Ascending aorta (tissue), 2 donors: ENCODE data around the gene BCDIN3D. TPM values are rescaled to one million over a fixed set of nuclear protein-coding genes. Genes with fewer than 3 reads are reported as not detected.

Experiments
- DNase-seq, 2 donors: peaks; one replicate each; pipeline ENCODE4 v3.0.0-alpha.2; 2019; ENCODE audit warnings: low spot score in 2 of 2
- H3K27ac ChIP-seq, 2 donors: fragments of 200-600 bp; sonication (generic); one replicate each; pipeline ENCODE4 v1.5.1; 2016 to 2017; ENCODE audit warnings: mild to moderate bottlenecking in 1 of 2
- H3K27me3 ChIP-seq: fragments of 200-600 bp; sonication (generic); one replicate; pipeline ENCODE4 v1.5.1; 2017
- H3K36me3 ChIP-seq, 2 donors: fragments of 200-600 bp; sonication (generic); one replicate each; pipeline ENCODE4 v1.5.1; 2016
- H3K4me1 ChIP-seq, 2 donors: fragments of 200-600 bp; sonication (generic); one replicate each; pipeline ENCODE4 v1.5.1; 2016 to 2017; ENCODE audit warnings: mild to moderate bottlenecking in 1 of 2
- H3K4me3 ChIP-seq, 2 donors: fragments of 200-600 bp; sonication (generic); one replicate each; pipeline ENCODE4 v1.5.1; 2016 to 2017; ENCODE audit warnings: mild to moderate bottlenecking in 1 of 2
- H3K9me3 ChIP-seq, 2 donors: fragments of 200-600 bp; sonication (generic); one replicate each; pipeline ENCODE4 v1.5.1; 2016
- intact Hi-C: fragments of 100-400 bp; cut with DNase I; formaldehyde crosslinking; loops from one replicate; pipeline ENCODE4 v1.15.1; 2023
- total RNA-seq: library from RNA; depleted of rRNA; stranded (reverse); fragments of >200 nt; gene quantifications from one replicate; pipeline ENCODE4 v1.1.0, GENCODE V29; 2016
- TF ChIP-seq, protein P1 (sequence below), 3 experiments: fragments of 200-600 bp in 2 of 3; fragments of 450-650 bp in 1 of 3; sonication (generic) in 2 of 3; IDR thresholded peaks; one replicate each; pipeline ENCODE4 v1.5.1; 2016 to 2019; ENCODE audit warnings: antibody characterized with exemption in 3 of 3, mild to moderate bottlenecking in 1 of 3, moderate library complexity in 1 of 3

The BCDIN3D gene
- total RNA-seq, 1 donor from 2014 or later, result 2.6 TPM

DNA sequence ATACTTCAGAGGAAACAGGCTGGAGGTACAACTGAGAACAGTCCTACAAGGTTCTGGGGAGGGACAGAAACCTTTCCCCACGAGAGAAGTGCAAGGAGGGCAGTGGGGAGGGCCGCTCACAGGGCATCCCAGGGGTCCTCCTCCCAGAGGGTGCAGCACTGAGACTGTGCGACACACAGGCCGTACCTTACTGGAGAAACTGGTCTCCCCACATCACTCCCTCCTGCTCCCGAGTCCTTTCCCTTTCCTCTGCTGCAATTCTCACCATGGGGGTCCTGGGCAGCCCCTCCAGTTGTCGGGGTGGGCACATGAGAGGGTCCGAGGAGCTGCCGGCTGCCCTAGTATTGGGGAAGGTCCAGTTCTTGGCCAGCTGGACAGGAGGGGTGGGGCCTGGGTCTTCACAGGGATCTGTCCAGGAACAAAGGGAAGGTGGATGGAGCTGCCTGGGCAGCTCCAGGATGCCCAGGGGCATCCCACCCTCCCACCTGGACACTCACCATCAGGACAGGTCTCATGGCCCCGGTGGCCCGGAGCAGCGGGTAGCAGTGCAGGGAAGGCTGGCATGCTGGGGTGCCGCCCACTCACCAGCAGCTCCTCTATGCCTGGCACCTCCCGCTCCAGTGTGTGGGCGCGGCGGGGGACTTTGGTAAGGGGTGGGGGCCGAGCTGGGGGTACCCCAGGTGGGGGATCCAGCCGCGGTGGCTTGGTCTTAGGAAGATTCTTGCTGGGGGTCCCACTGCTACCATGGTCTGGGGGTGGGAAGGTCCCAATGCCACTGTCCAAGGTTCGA, 50.5 kb downstream of the BCDIN3D start:
- intact Hi-C loops, result no loop called here
- H3K9me3 ChIP-seq, result peaks cover 0 to 4% of the 10 kb centered on the region in 2 donors
- no peak for DNase-seq
- H3K27me3 ChIP-seq, result no peaks in the 10 kb centered on the region
- TF ChIP-seq, protein P1, sequence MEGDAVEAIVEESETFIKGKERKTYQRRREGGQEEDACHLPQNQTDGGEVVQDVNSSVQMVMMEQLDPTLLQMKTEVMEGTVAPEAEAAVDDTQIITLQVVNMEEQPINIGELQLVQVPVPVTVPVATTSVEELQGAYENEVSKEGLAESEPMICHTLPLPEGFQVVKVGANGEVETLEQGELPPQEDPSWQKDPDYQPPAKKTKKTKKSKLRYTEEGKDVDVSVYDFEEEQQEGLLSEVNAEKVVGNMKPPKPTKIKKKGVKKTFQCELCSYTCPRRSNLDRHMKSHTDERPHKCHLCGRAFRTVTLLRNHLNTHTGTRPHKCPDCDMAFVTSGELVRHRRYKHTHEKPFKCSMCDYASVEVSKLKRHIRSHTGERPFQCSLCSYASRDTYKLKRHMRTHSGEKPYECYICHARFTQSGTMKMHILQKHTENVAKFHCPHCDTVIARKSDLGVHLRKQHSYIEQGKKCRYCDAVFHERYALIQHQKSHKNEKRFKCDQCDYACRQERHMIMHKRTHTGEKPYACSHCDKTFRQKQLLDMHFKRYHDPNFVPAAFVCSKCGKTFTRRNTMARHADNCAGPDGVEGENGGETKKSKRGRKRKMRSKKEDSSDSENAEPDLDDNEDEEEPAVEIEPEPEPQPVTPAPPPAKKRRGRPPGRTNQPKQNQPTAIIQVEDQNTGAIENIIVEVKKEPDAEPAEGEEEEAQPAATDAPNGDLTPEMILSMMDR (IDR thresholded peaks at IDR 0.05), result no peak
- H3K36me3 ChIP-seq, result peaks cover 38 to 54% of the 10 kb centered on the region in 2 donors
- no peak overlapping the region for H3K4me3 ChIP-seq
- H3K27ac ChIP-seq, result no peak overlapping the region
- no peaks in the 10 kb centered on the region for H3K4me1 ChIP-seq

DNA sequence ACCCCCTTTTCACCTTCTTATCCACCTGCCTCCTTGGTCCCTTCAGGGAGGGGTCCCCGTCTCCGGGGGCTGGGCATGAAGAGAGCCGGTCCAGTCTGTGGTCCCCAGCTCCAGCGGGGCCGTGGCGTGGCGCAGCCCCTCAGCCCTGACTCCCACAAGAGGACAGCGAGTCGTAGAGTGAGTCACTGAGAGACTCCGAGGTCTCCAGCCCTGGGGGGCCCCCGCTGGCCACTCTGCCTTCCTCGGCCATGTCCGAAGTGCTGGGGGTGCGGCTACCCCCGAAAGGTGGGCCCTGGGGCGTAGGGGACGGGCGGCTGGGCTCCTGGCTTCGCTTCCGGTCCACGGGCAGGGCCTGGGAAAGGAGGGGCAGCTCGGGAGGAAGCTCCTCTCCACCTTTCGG, 51.2 kb downstream of the BCDIN3D start:
- no peak overlapping the region for H3K27ac ChIP-seq
- no peak for DNase-seq
- no peak overlapping the region for H3K4me3 ChIP-seq
- TF ChIP-seq, protein P1 (IDR thresholded peaks at IDR 0.05), result no peak
- H3K27me3 ChIP-seq, result no peaks in the 10 kb centered on the region
- intact Hi-C loops, result no loop called here
- H3K36me3 ChIP-seq, result peaks cover 32 to 47% of the 10 kb centered on the region in 2 donors
- no peaks in the 10 kb centered on the region for H3K4me1 ChIP-seq
- peaks cover 0 to 4% of the 10 kb centered on the region in 2 donors for H3K9me3 ChIP-seq

DNA sequence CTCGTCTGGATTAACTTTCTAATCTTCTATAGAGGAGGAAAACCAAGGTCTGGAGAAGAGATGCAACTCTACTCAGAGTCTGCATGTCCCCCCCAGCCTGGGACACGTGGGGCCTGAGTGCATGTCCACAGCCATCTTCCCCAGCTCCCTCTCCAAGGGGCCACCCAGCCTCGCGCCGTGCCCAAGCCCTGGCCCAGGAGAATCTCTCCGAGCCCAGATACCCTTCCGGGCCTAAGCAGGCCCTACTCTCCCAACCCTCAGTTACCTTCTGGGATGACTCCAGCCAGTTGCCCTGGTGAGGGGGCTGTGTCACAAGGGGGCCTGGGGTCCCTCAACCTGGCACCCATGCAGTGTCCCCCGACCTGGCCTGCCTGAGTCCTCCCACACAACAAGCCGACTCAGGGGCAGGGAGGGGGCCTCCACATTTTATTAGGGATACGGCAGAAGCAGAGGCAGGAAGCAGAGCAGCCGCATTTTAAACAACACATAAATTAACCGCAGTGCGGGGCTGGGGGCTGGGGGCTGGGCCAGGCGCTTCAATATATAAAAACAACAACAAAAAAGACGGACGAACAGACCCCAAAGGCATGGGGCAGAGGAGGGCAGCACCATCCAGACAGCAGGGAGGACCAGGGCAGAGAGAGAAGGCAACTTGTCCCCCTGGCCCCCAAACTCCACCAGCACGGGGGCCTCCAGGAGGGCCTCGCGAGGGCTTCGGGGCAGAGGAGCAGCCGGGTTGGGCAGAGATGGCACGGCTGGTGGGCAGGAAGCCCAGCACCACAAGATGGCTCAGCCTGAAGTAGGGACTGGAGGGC, 52.0 kb downstream of the BCDIN3D start:
- Histone ChIP-seq H3K27ac (no peak overlapping the region), H3K36me3 (peaks cover 24 to 40% of the 10 kb centered on the region in 2 donors), H3K4me3 (no peak overlapping the region), H3K27me3 (no peaks in the 10 kb centered on the region), H3K4me1 (no peaks in the 10 kb centered on the region), H3K9me3 (peaks cover 0 to 4% of the 10 kb centered on the region in 2 donors)
- intact Hi-C loops, result no loop called here
- TF ChIP-seq, protein P1 (IDR thresholded peaks at IDR 0.05), result no peak
- DNase-seq, result no peak

DNA sequence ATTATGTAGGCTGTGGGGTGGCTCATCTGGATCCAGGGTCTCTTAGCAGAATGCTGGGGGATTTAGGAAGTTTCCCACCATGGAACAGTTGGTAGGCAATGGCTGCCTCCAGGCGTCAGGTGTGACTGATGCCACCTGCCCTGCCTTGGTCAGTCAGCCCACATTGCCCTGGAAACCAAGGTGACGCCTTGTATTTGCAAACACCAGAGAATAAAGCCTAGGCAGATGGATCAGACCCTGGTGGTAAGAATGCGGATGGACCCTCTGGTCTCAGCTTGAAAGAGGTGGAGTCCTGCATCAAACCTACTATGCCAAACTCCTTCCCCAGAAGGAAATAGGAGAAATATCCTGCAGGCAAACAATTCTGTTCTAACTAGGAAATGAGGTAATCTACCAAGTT, 52.9 kb downstream of the BCDIN3D start:
- intact Hi-C loops, result no loop called here

DNA sequence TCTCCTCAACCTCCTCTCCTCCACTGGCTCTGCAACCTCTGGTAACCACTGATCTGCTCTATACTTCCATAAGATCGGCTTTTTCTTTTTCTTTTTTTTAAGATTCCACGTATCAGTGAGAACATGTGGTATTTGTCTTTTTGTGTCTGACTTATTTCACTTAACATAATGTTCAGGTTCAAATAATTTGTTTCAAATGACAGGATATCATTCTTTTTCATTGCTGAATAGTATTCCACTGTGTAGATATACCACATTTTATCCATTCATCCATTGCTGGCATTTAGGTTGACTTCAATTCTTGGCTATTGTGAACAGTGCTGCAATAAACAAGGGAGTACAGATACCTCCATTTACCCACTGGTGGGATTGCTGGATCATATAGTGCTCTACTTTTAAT, 55.2 kb downstream of the BCDIN3D start:
- H3K9me3 ChIP-seq, result peaks cover 0 to 4% of the 10 kb centered on the region in 2 donors
- no peak overlapping the region for H3K4me3 ChIP-seq
- H3K36me3 ChIP-seq, result peaks cover 24 to 27% of the 10 kb centered on the region in 2 donors
- peaks cover 0 to 13% of the 10 kb centered on the region in 2 donors for H3K4me1 ChIP-seq
- H3K27ac ChIP-seq, result no peak overlapping the region
- DNase-seq, result no peak
- TF ChIP-seq, protein P1 (IDR thresholded peaks at IDR 0.05), result no peak
- H3K27me3 ChIP-seq, result no peaks in the 10 kb centered on the region
- intact Hi-C loops, result no loop called here

More for the DNA sequence above, 52.9 kb downstream of the BCDIN3D start:
- no peak for DNase-seq
- H3K36me3 ChIP-seq, result peaks cover 24 to 35% of the 10 kb centered on the region in 2 donors
- no peak overlapping the region for H3K27ac ChIP-seq
- no peaks in the 10 kb centered on the region for H3K27me3 ChIP-seq
- TF ChIP-seq, protein P1 (IDR thresholded peaks at IDR 0.05), result no peak
- H3K4me1 ChIP-seq, result no peaks in the 10 kb centered on the region
- H3K9me3 ChIP-seq, result peaks cover 0 to 4% of the 10 kb centered on the region in 2 donors
- no peak overlapping the region for H3K4me3 ChIP-seq

Other genes starting within 250 kb of the BCDIN3D start
- gene FAM186B, start 237.5 kb downstream of the BCDIN3D start, total RNA-seq, result not detected
- gene PRPF40B, start 219.5 kb downstream of the BCDIN3D start, total RNA-seq, result 9.5 TPM
- gene FMNL3, start 135.7 kb downstream of the BCDIN3D start, total RNA-seq, result 30.4 TPM
- 188 TPM for gene TMBIM6, start 101.5 kb downstream of the BCDIN3D start, total RNA-seq
- gene NCKAP5L, start 14.7 kb downstream of the BCDIN3D start, total RNA-seq, result 33.4 TPM
- gene FAIM2, start 60.8 kb upstream of the BCDIN3D start, total RNA-seq, result 0.75 TPM
- not detected for gene AQP2, start 107.6 kb upstream of the BCDIN3D start, total RNA-seq
- gene AQP5, start 118.8 kb upstream of the BCDIN3D start, total RNA-seq, result not detected
- gene AQP6, start 129.8 kb upstream of the BCDIN3D start, total RNA-seq, result not detected
- 5.1 TPM for gene RACGAP1, start 182.4 kb upstream of the BCDIN3D start, total RNA-seq
- gene ASIC1, start 214.5 kb upstream of the BCDIN3D start, total RNA-seq, result not detected
- 277 TPM for gene SMARCD1, start 242.2 kb upstream of the BCDIN3D start, total RNA-seq